IMR-90 (cell line): ENCODE results near the gene ERG.

Experiments
- BHLHE40 ChIP-seq: fragments of 150-350 bp; IDR thresholded peaks from 2 replicates; pipeline ENCODE4 v1.6.1; 2016; ENCODE audit warnings: mild to moderate bottlenecking, low read depth, low read length
- CEBPB ChIP-seq: IDR thresholded peaks from 2 replicates; pipeline ENCODE4 v1.6.1; 2012; ENCODE audit warnings: low read depth, low read length, improper control_type of control experiment
- CHD1 ChIP-seq: IDR thresholded peaks from 2 replicates; pipeline ENCODE4 v1.6.1; 2012; ENCODE audit warnings: low read depth, low read length, improper control_type of control experiment
- MAZ ChIP-seq: IDR thresholded peaks from 2 replicates; pipeline ENCODE4 v1.6.1; 2012; ENCODE audit warnings: low read depth, mild to moderate bottlenecking, low read length, improper control_type of control experiment, moderate library complexity, borderline replicate concordance
- MXI1 ChIP-seq: IDR thresholded peaks from 2 replicates; pipeline ENCODE4 v1.6.1; 2012; ENCODE audit warnings: low read depth, mild to moderate bottlenecking, low read length, moderate library complexity, borderline replicate concordance
- NFE2L2 ChIP-seq: fragments of 150-350 bp; IDR thresholded peaks from 2 replicates; pipeline ENCODE4 v1.6.1; 2016; ENCODE audit warnings: low read depth, mild to moderate bottlenecking, low read length
- POLR2A ChIP-seq: IDR thresholded peaks from 2 replicates; pipeline ENCODE4 v1.6.1; 2012; ENCODE audit warnings: mild to moderate bottlenecking, low read depth, low read length
- RAD21 ChIP-seq: IDR thresholded peaks from 2 replicates; pipeline ENCODE4 v1.6.1; 2012; ENCODE audit warnings: low read length, improper control_type of control experiment
- RCOR1 ChIP-seq: IDR thresholded peaks from 2 replicates; pipeline ENCODE4 v1.6.1; 2012; ENCODE audit warnings: mild to moderate bottlenecking, low read length, improper control_type of control experiment; ENCODE audit not compliant: insufficient replicate concordance
- SMC3 ChIP-seq: fragments of 150-350 bp; IDR thresholded peaks from 2 replicates; pipeline ENCODE4 v1.6.1; 2016; ENCODE audit warnings: low read depth, mild to moderate bottlenecking, antibody characterized with exemption, low read length, moderate library complexity
- TF ChIP-seq, protein P1 (sequence below): conservative IDR thresholded peaks from 2 replicates; pipeline ENCODE4 v1.5.1; 2012; ENCODE audit warnings: mild to moderate bottlenecking, low read depth, low read length, improper control_type of control experiment
- TF ChIP-seq, protein P2 (sequence below): fragments of 150-350 bp; IDR thresholded peaks from 2 replicates; pipeline ENCODE4 v1.6.1; 2016; ENCODE audit warnings: low read depth, mild to moderate bottlenecking, low read length, moderate library complexity, borderline replicate concordance
- TF ChIP-seq, protein P3 (sequence below): fragments of 150-350 bp; IDR thresholded peaks from 2 replicates; pipeline ENCODE4 v1.6.1; 2017; ENCODE audit warnings: mild to moderate bottlenecking, antibody characterized with exemption, low read length, low read depth

GRCh38 chr21:38358098-38358497 is 140.2 kb downstream of the ERG start:
- TF ChIP-seq RAD21 (no peak), CEBPB (no peak), MXI1 (no peak), POLR2A (no peak), MAZ (no peak), SMC3 (no peak), RCOR1 (no peak), CHD1 (no peak), BHLHE40 (no peak), NFE2L2 (no peak)
- TF ChIP-seq, protein P1, sequence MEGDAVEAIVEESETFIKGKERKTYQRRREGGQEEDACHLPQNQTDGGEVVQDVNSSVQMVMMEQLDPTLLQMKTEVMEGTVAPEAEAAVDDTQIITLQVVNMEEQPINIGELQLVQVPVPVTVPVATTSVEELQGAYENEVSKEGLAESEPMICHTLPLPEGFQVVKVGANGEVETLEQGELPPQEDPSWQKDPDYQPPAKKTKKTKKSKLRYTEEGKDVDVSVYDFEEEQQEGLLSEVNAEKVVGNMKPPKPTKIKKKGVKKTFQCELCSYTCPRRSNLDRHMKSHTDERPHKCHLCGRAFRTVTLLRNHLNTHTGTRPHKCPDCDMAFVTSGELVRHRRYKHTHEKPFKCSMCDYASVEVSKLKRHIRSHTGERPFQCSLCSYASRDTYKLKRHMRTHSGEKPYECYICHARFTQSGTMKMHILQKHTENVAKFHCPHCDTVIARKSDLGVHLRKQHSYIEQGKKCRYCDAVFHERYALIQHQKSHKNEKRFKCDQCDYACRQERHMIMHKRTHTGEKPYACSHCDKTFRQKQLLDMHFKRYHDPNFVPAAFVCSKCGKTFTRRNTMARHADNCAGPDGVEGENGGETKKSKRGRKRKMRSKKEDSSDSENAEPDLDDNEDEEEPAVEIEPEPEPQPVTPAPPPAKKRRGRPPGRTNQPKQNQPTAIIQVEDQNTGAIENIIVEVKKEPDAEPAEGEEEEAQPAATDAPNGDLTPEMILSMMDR, result no peak
- TF ChIP-seq, protein P2, sequence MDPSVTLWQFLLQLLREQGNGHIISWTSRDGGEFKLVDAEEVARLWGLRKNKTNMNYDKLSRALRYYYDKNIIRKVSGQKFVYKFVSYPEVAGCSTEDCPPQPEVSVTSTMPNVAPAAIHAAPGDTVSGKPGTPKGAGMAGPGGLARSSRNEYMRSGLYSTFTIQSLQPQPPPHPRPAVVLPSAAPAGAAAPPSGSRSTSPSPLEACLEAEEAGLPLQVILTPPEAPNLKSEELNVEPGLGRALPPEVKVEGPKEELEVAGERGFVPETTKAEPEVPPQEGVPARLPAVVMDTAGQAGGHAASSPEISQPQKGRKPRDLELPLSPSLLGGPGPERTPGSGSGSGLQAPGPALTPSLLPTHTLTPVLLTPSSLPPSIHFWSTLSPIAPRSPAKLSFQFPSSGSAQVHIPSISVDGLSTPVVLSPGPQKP, result no peak
- TF ChIP-seq, protein P3, sequence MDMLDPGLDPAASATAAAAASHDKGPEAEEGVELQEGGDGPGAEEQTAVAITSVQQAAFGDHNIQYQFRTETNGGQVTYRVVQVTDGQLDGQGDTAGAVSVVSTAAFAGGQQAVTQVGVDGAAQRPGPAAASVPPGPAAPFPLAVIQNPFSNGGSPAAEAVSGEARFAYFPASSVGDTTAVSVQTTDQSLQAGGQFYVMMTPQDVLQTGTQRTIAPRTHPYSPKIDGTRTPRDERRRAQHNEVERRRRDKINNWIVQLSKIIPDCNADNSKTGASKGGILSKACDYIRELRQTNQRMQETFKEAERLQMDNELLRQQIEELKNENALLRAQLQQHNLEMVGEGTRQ, result no peak
